ENCODE measurements around the gene TMEM82. TPM values are rescaled to one million over a fixed set of nuclear protein-coding genes. Genes with fewer than 3 reads are reported as not detected.

The TMEM82 gene
- total RNA-seq, 2 experiments from 2014 or later = not detected

DNA sequence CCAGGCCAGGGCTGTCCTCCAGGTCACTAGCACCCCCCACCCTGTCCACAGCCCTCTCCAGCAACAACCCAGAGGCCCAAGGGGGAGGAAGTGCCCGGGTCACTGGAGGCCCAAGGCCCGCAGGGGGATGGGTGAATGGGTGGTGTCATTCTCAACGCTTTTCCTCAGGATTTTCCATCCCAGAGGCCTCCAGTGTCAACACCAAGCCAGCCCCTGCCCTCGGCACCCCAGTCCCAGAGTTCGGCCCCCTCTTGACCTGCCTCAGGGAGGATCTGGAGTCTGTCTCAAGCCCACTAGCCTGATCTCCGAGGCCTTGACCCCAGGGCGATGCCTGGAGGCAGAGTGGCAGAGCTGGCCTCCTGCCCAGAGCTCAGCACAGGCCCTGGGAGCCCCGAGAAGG, 5.1 kb downstream of the TMEM82 start:
- Mint-ChIP-seq H3K4me1 (no peaks in the 10 kb centered on the region), H3K9me3 (ENCODE audit: low read depth) (no peaks in the 10 kb centered on the region), H3K27ac (no peak overlapping the region), H3K4me3 (no peak overlapping the region), H3K27me3 (no peaks in the 10 kb centered on the region), H3K36me3 (no peaks in the 10 kb centered on the region)
- no peak for ATAC-seq
- DNase-seq = no peak
- CTCF ChIA-PET = no interaction called here

DNA sequence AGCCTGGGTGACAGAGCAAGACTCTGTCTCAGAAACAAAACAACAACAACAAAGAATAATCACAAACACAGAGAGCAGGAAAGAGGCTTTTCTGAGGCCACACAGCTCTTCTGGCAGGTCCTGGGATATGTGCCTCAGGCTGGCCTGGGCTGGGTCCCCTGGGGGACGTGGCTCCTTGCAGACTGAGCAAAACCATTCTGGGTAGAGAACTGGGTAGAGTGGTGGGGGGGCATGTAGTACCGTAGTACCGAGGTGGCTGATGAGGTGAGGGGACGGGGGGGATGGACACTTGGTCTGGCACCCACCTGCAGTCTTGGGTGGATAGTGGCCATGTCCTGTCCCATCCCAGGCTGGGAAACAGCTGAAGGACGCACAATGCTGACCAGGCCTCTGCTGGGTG, 6.0 kb downstream of the TMEM82 start:
- Mint-ChIP-seq H3K27me3 (no peaks in the 10 kb centered on the region), H3K9me3 (ENCODE audit: low read depth) (no peaks in the 10 kb centered on the region), H3K27ac (no peak overlapping the region), H3K4me1 (no peaks in the 10 kb centered on the region), H3K4me3 (no peak overlapping the region), H3K36me3 (no peaks in the 10 kb centered on the region)
- DNase-seq (no peak), ATAC-seq (no peak)
- CTCF ChIA-PET = no interaction called here

DNA sequence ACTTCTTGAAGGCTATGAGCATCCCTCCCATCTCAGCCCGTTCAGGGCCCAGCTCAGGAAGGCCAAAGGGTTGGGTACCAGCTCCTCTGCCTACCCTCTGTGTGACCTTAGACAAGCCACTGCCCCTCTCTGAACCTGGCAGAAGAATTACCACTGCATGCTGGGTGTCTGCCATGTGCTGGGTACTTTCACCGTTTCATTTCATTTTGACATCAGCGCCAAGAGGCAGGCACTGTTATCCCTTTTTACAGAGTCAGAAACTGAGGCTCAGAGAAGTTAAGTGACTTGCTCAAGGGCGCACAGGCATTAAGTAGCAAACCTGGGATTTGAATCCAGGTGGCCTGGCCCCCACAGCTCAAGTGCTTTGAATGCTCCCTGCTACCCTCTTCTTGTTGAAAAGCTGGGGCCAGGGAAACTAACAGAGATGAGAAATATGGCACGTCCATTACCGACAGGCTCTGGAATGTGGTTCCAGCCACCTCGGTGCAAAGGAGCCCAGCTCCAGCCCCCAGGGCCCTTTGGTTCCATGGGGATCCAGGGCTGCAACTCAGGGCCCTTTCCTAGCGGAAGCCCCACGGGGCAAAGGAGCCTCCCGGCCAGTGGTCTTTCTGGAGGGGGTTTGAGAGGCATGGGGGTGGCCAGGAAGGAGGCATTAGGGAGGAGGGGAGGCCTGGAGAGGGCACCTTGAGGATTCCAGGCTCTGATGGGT, 6.5 kb downstream of the TMEM82 start:
- DNase-seq = no peak
- no peak for ATAC-seq
- Mint-ChIP-seq H3K4me3 (no peak overlapping the region), H3K27me3 (no peaks in the 10 kb centered on the region), H3K4me1 (no peaks in the 10 kb centered on the region), H3K27ac (no peak overlapping the region), H3K9me3 (ENCODE audit: low read depth) (no peaks in the 10 kb centered on the region), H3K36me3 (no peaks in the 10 kb centered on the region)
- CTCF ChIA-PET = no interaction called here

DNA sequence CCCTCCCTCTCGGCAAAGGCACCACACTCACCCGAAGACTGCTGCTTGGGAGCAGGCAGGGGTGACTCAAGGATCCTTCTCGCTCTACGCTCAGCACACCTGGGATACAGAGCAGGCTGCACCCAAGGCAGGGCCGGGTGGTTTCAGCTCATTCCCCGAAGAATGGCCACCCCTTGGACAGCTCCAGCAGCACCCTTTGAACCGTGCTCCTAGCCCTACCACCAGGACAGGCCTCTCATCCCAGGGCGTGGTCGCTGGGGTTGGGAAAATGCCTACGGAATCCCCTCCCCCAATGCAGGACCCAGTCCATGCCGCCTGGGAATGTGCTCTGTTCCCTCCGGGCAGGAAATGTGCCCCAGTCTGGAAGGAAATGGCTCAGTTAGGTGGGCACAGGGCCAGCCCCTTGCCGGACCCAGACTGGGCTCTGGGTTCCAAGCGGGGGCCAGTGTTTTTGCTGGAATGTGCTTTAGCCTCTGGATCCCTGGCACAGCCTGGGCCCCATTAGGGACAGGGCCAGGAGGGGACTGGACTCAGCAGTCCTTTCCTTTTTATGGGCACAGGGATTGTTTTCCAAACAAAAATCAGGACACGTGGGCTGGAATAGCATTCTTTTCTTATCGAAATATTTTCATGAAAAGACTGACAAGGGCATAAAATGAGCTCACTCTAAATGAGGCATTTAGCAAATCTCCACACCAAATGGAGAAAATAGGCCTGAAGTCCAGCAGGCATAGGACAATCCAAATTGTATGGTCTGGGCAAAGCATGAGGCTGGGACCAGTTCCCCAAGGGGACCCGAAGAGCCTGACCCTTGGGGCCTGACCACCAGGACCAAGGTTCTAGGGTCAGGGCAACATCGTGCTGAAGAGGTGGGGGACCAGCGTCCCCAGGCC, 7.3 kb downstream of the TMEM82 start:
- ATAC-seq = no peak
- DNase-seq = no peak
- CTCF ChIA-PET = interaction anchor here (0.9 kb wide), 1 partner anchor 8 kb away, joined by 3 read pairs; no protein-coding TSS in a partner anchor

DNA sequence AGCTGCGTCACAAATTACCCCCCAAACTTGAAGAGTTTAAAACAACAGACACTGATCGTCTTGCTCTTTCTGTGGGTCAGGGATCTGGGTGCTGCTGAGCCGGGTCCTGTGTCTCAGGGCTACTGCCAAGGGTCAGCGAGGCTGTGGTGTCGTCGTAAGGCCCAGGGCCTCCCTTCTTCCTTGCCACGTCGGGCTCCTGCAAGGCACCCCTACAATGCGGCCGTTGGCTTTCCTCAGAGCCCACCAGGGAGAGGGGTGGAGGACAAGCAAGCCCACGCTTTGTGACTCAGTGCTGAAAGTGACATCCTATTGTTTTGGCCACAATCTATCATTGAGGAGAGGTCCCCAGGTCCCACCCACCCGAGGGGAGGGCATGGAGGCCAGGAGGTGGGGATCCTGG, 8.6 kb downstream of the TMEM82 start:
- H3K4me1 Mint-ChIP-seq = no peaks in the 10 kb centered on the region
- CTCF ChIA-PET = no interaction called here
- ATAC-seq = no peak

More for the DNA sequence above, 7.3 kb downstream of the TMEM82 start:
- Mint-ChIP-seq H3K27ac (no peak overlapping the region), H3K4me1 (no peaks in the 10 kb centered on the region), H3K4me3 (no peak overlapping the region), H3K36me3 (no peaks in the 10 kb centered on the region), H3K9me3 (ENCODE audit: low read depth) (no peaks in the 10 kb centered on the region), H3K27me3 (no peaks in the 10 kb centered on the region)

DNA sequence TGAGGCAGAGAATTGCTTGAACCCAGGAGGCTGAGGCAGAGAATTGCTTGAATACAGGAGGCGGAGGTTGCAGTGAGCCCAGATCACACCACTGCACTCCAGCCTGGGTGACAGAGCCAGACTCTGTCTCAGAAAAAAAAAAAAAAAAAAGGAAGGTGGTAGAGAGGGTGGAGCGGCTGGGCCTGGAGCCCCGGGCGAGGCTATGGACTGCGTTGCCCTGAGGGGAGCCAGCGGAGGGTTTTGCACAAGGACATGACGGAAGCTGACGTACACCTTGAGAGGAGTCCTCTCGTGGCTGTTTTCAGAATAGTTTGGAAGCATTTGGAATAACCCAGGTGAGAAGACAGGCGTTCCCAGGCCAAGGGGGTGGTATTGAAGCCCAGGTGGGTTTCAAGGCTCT, 9.4 kb downstream of the TMEM82 start:
- Mint-ChIP-seq H3K27me3 (peaks cover 16% of the 10 kb centered on the region), H3K27ac (no peak overlapping the region), H3K4me3 (no peak overlapping the region), H3K4me1 (peaks cover 5% of the 10 kb centered on the region), H3K36me3 (no peaks in the 10 kb centered on the region), H3K9me3 (ENCODE audit: low read depth) (no peaks in the 10 kb centered on the region)
- CTCF ChIA-PET = no interaction called here
- no peak for ATAC-seq
- no peak for DNase-seq

More for the DNA sequence above, 8.6 kb downstream of the TMEM82 start:
- Mint-ChIP-seq H3K4me3 (no peak overlapping the region), H3K9me3 (ENCODE audit: low read depth) (no peaks in the 10 kb centered on the region), H3K27ac (no peak overlapping the region), H3K36me3 (no peaks in the 10 kb centered on the region), H3K27me3 (peaks cover 8% of the 10 kb centered on the region)
- no peak for DNase-seq

DNA sequence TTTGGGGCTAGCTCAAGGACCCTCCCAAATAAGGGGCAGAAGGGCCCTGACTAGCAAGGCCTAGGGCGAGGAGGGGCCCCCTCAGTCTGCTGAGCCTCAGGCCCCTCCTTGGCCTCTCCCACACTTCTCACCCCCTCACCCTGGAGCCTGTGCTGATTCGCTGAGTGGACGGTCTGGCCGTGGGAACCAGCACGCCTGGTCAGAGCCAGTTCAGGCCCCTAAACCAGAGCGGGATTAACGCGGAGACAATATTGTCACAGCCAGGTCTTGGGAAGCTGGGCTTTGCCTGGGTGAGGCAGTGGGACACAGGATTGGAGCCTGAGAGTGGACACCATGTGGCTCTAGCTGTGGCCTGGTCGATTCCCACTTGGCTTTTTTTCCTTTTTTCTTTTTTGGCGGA, 11.5 kb downstream of the TMEM82 start:
- CTCF ChIA-PET = no interaction called here
- no peaks in the 10 kb centered on the region for H3K9me3 Mint-ChIP-seq (ENCODE audit: low read depth)
- no peak for DNase-seq
- ATAC-seq = no peak
- no peaks in the 10 kb centered on the region for H3K36me3 Mint-ChIP-seq
- peaks cover 31% of the 10 kb centered on the region for H3K27me3 Mint-ChIP-seq
- no peak overlapping the region for H3K27ac Mint-ChIP-seq
- peaks cover 8% of the 10 kb centered on the region for H3K4me1 Mint-ChIP-seq
- H3K4me3 Mint-ChIP-seq = no peak overlapping the region

DNA sequence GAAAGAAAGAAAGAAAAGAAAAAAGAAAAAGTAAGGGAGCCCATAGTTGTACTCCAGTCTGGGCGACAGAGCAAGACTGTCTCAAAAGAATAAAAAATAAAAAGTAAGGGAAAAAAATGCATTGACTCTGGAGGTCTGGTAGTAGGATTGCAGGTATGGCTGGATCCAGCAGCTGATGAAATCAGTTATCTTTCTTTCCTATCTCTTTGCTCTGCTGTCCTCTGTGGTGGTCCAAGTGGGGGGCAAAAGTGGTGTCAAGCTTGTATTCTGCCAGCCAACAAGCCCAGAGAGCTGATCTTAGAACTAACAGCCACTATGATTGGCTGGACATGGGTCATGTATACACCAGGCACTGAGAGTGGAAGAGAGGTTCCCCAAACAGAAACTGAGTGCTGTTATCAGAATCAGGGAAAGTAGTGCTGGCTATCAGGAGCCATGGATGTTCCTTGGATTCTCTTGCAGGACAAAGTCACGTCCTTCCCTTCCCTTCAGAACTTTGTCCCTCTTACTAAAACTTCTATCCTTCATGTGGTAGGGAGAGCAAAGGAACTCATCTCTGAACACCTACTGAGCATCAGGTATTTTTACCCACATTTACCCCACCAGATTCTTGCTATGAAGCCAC, 12.8 kb downstream of the TMEM82 start:
- H3K36me3 Mint-ChIP-seq = no peaks in the 10 kb centered on the region
- CTCF ChIA-PET = no interaction called here
- peaks cover 40% of the 10 kb centered on the region for H3K27me3 Mint-ChIP-seq
- DNase-seq (no peak), ATAC-seq (no peak)
- no peaks in the 10 kb centered on the region for H3K9me3 Mint-ChIP-seq (ENCODE audit: low read depth)
- no peak overlapping the region for H3K27ac Mint-ChIP-seq
- no peak overlapping the region for H3K4me3 Mint-ChIP-seq
- H3K4me1 Mint-ChIP-seq = peaks cover 8% of the 10 kb centered on the region

DNA sequence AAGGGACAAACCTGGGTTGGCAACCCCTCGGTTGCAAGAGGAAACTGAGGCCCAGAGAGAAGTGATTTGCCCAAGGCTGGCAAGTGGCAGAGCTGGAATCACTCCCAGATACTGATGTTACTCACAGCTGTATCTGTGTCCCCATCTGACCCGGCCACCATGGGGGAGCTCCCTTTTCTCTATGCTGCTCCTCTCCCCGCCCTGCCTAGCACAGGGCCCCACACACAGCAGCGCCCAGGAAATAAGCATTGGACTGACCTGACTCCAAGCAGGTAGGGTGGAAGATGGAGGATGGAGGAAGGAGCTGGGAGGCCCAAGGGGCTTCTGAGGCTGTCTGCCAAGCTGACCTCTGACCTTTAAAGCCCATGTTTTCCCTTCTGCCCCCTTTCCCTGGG, 13.3 kb downstream of the TMEM82 start:
- Mint-ChIP-seq H3K36me3 (no peaks in the 10 kb centered on the region), H3K9me3 (ENCODE audit: low read depth) (no peaks in the 10 kb centered on the region), H3K4me1 (peaks cover 8% of the 10 kb centered on the region), H3K27ac (no peak overlapping the region), H3K4me3 (no peak overlapping the region), H3K27me3 (peaks cover 45% of the 10 kb centered on the region)
- ATAC-seq (no peak), DNase-seq (no peak)
- CTCF ChIA-PET = interaction anchor here (1.3 kb wide), 1 partner anchor 14 kb away, joined by 6 read pairs; the partner anchor contains the start of gene TMEM82

DNA sequence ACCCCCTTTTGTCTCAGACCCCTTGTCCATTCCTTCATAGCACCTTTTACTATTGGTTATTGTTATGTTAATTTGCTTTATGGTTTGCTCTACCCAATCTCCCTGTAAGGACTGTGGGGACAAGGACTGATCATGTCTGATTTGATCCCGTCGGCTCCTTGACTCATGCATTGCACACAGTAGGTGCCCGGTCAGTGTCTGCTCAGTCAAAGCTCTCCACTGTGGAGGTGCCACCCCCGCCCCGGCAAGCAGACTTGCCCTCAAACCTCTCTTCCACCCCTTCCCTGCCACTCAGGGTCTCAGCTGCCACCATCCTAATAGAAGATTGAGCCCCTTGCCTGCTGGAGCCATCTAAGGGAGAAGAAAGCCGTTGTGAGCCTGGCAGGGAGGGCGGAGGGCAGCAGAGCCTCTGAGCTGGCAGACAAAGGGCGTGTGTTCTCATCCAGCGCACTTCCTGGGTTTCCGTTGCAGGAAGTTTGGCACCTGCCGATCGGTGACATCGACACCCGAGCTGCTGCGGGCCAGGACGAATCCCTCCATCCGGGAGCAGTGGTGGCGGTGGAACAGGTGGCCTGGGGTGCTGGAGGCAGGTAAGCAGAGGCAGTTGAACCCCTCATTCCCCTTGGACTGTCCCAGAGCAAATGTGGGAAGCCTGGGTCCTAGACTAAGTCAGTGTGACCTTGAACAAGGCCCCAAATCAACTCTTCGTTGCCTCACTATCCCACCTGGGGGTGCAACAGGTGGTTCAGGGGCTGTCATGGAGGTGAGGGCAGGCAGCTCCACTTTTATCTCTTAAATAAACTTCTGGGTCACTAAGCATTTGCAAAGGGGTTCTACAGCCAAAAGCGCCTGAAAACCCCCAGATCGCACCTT, 14.1 kb downstream of the TMEM82 start:
- ATAC-seq = no peak
- CTCF ChIA-PET = interaction anchor here (1.3 kb wide), 1 partner anchor 14 kb away, joined by 6 read pairs; the partner anchor contains the start of gene TMEM82
- Mint-ChIP-seq H3K9me3 (ENCODE audit: low read depth) (no peaks in the 10 kb centered on the region), H3K36me3 (no peaks in the 10 kb centered on the region), H3K27ac (no peak overlapping the region), H3K4me1 (peaks cover 8% of the 10 kb centered on the region), H3K4me3 (no peak overlapping the region), H3K27me3 (peaks cover 52% of the 10 kb centered on the region)
- no peak for DNase-seq

DNA sequence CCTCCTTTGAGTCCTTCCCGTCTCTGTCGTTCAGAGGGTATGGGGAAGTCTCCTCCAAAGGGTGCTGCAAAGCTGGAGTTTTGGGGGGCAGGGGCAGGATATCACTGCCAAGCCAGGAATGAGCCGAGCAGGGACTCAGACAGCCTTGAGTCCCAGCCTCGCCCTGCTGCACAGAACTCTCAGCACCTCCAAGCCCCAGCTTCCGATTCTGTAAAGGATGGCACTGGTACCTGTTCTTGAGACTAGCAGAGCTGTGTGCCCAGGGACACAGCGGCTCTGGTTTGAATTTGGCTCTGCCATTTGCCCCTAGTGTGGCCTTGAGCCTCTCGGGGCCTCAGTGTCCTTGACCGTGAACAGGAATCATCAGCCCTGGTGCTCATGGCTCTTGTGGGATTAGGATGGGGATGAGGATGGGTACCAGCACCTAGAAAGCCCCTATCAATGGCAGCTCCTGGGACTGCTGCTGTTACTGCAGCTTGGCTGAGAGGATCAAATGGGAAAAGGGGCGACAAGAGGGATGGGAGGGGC, 14.8 kb downstream of the TMEM82 start:
- H3K4me1 Mint-ChIP-seq = peaks cover 8% of the 10 kb centered on the region
- H3K27ac Mint-ChIP-seq = no peak overlapping the region
- H3K9me3 Mint-ChIP-seq (ENCODE audit: low read depth) = no peaks in the 10 kb centered on the region
- DNase-seq (no peak), ATAC-seq (no peak)
- peaks cover 57% of the 10 kb centered on the region for H3K27me3 Mint-ChIP-seq
- H3K36me3 Mint-ChIP-seq = no peaks in the 10 kb centered on the region
- CTCF ChIA-PET = interaction anchor here (1.3 kb wide), 1 partner anchor 15 kb away, joined by 6 read pairs; the partner anchor contains the start of gene TMEM82
- H3K4me3 Mint-ChIP-seq = no peak overlapping the region

DNA sequence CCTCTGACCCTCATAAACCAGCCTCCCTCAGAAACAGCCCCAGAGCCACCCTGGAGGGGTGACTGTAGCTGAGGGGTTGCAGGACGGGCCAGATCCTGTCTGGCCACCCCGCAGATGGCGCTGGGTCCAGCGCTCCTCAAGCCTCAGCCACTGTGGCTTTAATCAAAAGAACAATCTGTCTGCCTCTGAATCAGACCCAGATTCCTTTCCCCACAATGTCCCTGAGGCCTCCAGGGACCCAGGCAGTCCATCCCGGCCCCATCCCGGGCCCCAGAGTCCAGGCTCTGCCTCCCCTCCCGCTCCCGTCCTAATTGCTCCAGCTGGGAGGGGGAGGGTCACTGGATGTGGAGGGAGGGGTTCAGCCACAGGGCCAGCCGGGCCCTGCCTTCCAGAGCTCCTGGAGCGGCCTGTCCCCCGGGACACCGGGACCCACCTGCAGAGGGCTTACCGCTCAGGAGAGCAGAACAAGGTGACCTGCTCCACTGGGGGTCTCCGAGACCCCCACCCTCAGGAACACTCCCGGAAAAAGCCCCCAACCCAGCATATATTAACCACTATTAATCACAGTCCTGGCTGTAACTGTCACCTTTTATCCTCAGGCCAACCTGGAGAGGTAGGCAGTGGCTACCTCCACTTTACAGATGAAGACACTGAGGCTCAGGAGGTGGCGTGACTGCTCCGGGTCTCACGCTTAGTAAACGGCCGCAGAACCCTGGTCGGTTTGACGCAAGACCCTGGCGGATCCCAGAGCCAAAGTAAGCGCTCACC, 15.5 kb downstream of the TMEM82 start:
- CTCF ChIA-PET = no interaction called here
- Mint-ChIP-seq H3K27ac (no peak overlapping the region), H3K4me3 (no peak overlapping the region), H3K27me3 (peaks cover 57% of the 10 kb centered on the region), H3K36me3 (no peaks in the 10 kb centered on the region), H3K9me3 (ENCODE audit: low read depth) (no peaks in the 10 kb centered on the region), H3K4me1 (peaks cover 8% of the 10 kb centered on the region)
- DNase-seq = no peak
- no peak for ATAC-seq

Data from activated CD8-positive, alpha-beta memory T cell treated with anti-CD3 and anti-CD28 coated beads, Interleukin-2, amount 10 ng/mL, durations not matched to agents 7 days and 5 days (primary cell).